Superior temporal gyrus (tissue), 1 donor: ENCODE measurements around the gene HCAR2.
A peak's percentile ranks its signal among the peaks of the same experiment; 100 is the strongest.
"Not testable (repeated sequence)": the region's sequence is repeated elsewhere in the genome, so short reads cannot be mapped to it uniquely, and the experiment has no call there.

ENCODE experiments used
- DNase-seq: peaks from one replicate; pipeline ENCODE4 v3.0.0-alpha.2; 2016; ENCODE audit errors: extremely low spot score

Gene HCAR2

GRCh38 chr12:122702890-122703611 is at the start of gene HCAR2:
TSS of gene HCAR2 (minus strand) at chr12:122703357. CDS start at chr12:122703283, 74 bp downstream.
- DNase-seq, result not testable (repeated sequence)

GRCh38 chr12:122752464-122753318 is 49.5 kb upstream of the HCAR2 start, which contains the start of gene DENR:
TSS of gene DENR (plus strand) at chr12:122752824. CDS start at chr12:122753702, 878 bp downstream.
- peak; percentile 97 for DNase-seq

DNA sequence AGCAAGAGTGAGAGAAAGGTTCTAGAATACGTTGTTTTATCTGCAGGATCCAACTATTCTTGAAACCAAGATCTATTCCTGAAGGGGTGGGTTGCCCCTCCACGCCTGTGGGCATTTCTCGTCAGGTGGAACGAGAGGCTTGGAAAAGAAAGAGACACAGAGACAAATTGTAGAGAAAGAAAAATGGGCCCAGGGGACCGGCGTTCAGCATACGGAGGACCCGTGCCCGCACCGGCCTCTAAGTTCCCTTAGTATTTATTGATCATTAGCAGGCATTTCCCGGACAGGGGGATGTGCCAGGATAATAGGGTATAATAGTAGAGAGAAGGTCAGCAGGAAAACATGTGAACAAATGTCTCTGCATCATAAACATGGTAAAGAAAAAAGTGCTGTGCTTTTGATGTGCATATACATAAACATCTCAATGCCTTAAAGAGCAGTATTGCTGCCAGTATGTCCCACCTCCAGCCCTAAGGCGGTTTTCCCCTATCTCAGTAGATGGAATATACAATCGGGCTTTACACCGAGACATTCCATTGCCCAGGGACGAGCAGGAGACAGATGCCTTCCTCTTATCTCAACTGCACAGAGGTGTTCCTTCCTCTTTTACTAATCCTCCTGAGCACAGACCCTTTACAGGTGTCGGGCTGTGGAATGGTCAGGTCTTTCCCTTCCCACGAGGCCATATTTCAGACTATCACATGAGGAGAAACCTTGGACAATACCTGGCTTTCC is 47.8 kb upstream of the HCAR2 start:
- not testable (repeated sequence) for DNase-seq

GRCh38 chr12:122749569-122750332 is 46.6 kb upstream of the HCAR2 start:
- no peak for DNase-seq

- DNase-seq, result no peak
Measured at GRCh38 chr12:122747224-122748135, 44.3 kb upstream of the HCAR2 start.

DNA sequence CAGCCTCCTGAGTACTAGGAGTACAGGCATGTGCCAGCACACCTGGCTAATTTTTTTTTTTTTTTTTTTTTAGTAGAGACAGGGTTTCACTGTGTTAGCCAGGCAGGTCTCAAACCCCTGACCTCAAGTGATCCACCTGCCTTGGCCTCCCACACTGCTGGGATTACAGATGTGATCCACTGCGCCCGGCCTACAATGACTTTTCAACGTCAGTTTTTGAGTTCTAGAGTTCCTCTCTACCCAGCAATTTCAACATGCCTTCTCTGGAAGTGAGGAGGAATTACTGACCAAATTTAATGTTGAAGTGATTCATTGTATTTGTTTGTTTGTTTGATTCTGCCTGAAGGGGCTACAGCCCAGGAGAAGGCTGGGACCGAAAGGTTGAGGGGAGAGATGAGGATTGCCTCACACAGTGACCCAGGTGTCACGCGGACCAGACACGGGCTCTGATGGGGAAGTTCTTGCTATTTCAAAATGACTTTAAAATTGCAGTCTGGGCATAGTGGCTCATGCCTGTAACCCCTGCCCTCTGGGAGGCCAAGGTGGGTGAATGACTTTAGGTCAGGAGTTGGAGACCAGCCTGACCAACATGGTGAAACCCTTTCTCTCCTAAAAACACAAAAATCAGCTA is 40.9 kb upstream of the HCAR2 start:
- DNase-seq, result no peak

GRCh38 chr12:122740351-122740750 is 37.2 kb upstream of the HCAR2 start:
- DNase-seq, result no peak

- no peak for DNase-seq
Measured at GRCh38 chr12:122738571-122738970, 35.4 kb upstream of the HCAR2 start.

GRCh38 chr12:122732611-122733010 is 29.5 kb upstream of the HCAR2 start:
- DNase-seq, result no peak

DNA sequence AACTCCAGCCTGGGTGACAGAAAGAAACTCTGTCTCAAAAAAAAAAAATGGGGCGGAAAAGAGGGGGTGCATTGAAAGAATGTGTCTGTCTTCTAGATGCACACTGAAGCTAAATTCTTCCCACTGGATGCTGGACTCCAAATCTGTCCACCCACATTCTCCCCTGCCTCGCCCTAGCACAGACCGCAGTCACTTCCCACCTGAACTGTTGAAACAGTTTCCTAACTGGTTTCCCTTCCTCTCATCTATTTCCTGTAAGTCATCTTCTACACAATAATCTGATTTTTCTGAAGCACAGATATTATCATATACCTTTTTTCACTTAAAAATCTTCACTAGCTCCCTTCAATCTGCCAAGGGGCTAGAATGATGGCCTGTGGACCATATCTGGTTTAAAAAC is 29.0 kb upstream of the HCAR2 start:
- DNase-seq, result no peak

DNA sequence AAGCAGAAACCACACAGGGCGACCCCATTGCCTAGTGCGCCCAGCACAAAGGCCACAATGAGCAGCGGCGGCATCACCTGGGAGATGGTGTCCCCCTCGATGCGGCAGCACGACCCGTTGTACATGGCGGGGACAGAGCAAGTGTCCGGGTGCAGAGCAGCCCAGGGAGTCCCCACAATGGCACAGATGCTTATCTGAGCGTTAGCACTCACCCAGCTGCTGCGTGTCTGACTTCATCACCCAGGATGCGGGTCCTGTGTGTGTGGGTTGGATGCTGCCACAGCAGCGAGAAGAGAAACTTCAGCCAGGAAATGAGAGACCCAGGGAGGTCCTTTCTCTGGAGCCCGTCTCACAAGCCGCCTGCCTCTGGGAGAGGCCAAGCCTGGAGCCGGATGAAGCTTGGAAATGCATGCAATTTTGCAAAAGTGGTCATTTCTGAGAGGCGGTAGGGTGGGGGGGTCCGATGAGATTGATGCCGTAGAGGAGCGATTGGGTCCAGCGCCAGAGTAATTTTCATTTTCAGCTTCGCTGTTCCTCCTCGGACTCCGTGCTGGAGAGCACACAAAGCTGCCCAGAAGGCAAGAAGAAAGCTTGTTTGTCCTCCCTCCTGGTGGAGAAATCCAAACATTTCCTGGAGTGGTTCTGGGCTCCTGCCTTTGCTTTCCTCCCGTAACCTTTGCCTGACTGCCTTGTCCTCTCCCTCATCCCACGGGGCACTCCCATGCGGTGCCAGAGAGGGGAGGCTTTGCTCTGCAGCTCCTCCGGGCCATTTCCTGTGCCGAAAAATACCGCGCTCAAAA is 27.3 kb upstream of the HCAR2 start, which contains the start of gene HCAR1:
Gene HCAR1, minus strand, starts transcription at position 630 of the 800 bp plus-strand sequence. Its CDS starts 505 bp downstream, at position 125.
- no peak for DNase-seq

GRCh38 chr12:122729583-122730214 is 26.5 kb upstream of the HCAR2 start:
- DNase-seq, result no peak

DNA sequence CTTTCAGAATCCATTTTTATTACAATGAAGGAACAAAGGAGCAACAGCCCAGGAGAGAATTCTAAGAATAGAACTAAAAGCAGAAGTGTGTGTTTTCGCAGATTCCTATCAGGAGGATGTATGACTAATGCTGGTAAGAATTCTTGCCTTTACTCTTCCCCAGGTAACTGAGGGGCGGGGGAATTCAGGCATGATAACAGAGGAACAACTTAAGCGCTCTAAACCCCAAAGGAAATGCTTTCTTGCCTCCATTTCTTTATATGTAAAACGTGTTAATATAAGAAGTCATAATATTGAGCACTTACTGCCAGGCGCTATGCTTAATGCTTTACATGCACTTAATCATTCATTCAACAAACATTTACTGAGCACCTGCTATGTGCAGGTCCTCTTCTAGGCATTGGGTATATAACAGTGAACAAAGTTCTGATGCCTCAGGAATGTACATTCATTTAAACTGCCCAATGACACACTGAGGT is 23.0 kb upstream of the HCAR2 start:
- no peak for DNase-seq

DNA sequence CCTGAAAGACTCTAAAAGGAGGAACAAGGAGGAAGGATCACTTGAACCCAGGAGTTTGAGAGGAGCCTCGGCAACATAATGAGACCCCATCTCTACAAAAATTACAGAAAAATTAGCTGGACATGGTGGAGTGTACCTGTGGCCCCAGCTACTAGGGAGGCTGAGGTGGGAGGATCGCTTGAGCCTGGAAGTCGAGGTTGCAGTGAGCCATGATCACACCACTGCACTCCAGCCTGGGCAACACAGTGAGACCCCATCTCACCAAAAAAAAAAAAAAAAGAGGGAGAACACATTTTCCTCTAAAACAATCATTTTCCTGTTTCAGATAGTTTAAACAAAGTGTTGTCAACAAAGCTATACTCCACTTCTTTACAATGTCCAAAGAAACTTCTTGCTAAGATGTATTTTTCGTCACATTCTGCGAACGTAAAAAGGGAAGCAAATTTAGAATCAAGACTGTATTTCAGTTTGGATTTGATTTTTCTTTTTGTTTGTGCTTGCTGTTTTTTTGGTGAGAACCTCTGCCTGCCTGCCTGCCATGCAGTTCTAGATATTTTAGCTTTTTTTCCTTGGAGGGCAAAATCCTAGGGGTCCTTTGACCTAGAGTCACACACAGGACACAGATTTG is 22.4 kb upstream of the HCAR2 start:
- no peak for DNase-seq

DNA sequence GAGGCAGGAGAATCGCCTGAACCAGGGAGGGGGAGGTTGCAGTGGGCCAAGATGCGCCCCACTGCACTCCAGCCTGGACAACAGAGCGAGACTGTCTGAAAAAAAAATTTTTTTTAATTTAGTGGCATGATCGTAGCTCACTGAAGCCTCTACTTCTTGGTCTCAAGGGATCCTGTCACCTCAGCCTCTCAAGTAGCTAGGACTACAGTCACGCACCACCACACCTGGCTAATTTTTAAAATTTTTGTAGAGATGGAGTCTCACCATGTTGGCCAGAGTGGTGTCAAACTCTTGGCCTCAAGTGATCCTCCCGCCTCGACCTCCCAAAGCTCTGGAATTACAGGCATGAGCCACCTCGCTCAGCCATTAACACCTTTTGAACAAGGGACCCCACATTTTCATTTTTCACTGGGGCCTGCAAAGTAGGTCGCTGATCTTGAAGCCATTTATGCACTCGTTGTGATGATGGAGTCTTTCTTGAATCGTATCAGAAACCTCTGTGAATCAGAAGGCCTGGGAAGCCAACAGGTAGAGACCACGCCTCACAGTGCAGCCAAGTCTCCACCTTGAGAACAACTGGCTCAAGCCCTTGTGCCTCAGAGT is 21.6 kb upstream of the HCAR2 start:
- no peak for DNase-seq

DNA sequence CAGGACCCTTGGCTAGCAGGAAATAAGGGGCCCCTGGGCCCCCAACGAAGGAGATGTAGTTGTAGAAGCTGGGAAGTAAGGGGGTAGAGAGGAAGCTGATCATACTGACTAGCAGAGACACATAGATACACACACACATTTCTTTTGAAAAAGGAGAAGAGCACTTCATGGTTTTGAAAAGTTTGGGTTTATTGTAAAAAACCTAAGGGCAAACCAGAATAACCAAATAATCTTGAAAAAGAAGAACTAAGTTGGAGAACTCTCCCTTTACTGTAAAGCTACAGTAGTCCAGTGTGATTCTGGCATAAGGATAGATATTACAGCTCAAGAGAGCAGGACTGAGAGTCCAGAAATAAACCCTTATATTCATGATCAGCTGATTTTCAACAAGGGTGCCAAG is 19.2 kb upstream of the HCAR2 start:
- DNase-seq, result no peak

- DNase-seq, result no peak
Measured at GRCh38 chr12:122721057-122721545, 17.9 kb upstream of the HCAR2 start.
